IMR-90 (cell line): ENCODE measurements around the gene RUNDC1. TPM values are rescaled to one million over a fixed set of nuclear protein-coding genes. Genes with fewer than 3 reads are reported as not detected.

ENCODE experiments used
- ATAC-seq: fragments of 200-7000 bp; cut with Tn5 transposase; 2 replicates; pipeline ENCODE4 v1.9.1; 2020; ENCODE audit warnings: low read depth, mild to moderate bottlenecking, moderate library complexity
- BruUV-seq: library from RNA; stranded (reverse); fragments of 400-500 nt; replicated peaks from 2 replicates; lab custom pipeline; 2021; lab: Mats Ljungman, UMichigan
- CTCF ChIA-PET: fragments of 300-600 bp; formaldehyde crosslinking; extraction: SDS; loops from one replicate; lab custom pipeline; 2021; ENCODE audit warnings: antibody characterized with exemption; lab: Yijun Ruan, JAX
- POLR2A ChIA-PET: fragments of 300-600 bp; sonication (Branson Sonifier 250); formaldehyde crosslinking; loops from one replicate; lab custom pipeline; 2022; ENCODE audit warnings: antibody characterized with exemption; ENCODE audit not compliant: unreplicated experiment; lab: Charles Lee
- DNase-seq: peaks from one replicate; pipeline ENCODE4 v3.0.0; 2013
- H2AFZ ChIP-seq: replicated peaks from 2 replicates; pipeline ENCODE3; 2013; ENCODE audit warnings: low read length, mild to moderate bottlenecking; ENCODE audit not compliant: poor library complexity
- H2AK5ac ChIP-seq: 2 replicates; pipeline ENCODE4 v1.6.1; 2013; ENCODE audit warnings: low read depth, low read length, inconsistent platforms
- H2AK9ac ChIP-seq: replicated peaks from 2 replicates; pipeline ENCODE3; 2013; ENCODE audit warnings: mild to moderate bottlenecking, low read depth, low read length, moderate library complexity; ENCODE audit not compliant: poor library complexity
- H2BK120ac ChIP-seq: 2 replicates; pipeline ENCODE4 v1.6.1; 2013; ENCODE audit warnings: low read depth, low read length, inconsistent platforms
- H2BK15ac ChIP-seq: 3 replicates; pipeline ENCODE4 v1.6.1; 2013; ENCODE audit warnings: low read depth, low read length, inconsistent platforms
- H2BK20ac ChIP-seq: 2 replicates; pipeline ENCODE4 v1.6.1; 2013; ENCODE audit warnings: low read depth, mild to moderate bottlenecking, inconsistent platforms, low read length, moderate library complexity
- H2BK5ac ChIP-seq: 2 replicates; pipeline ENCODE4 v1.6.1; 2013; ENCODE audit warnings: mild to moderate bottlenecking, low read depth, low read length, inconsistent platforms; ENCODE audit not compliant: poor library complexity, severe bottlenecking
- H3K14ac ChIP-seq: replicated peaks from 2 replicates; pipeline ENCODE4 v1.6.1; 2013; ENCODE audit warnings: low read depth, low read length, inconsistent platforms
- H3K18ac ChIP-seq: 2 replicates; pipeline ENCODE4 v1.6.1; 2013; ENCODE audit warnings: low read depth, low read length, control low read depth
- H3K23ac ChIP-seq: 2 replicates; pipeline ENCODE4 v1.6.1; 2013; ENCODE audit warnings: low read depth, low read length, inconsistent platforms
- H3K27ac ChIP-seq: 2 replicates; pipeline ENCODE4 v1.5.1; 2013; ENCODE audit warnings: mild to moderate bottlenecking, control low read depth, low read length; ENCODE audit not compliant: insufficient read depth
- H3K27me3 ChIP-seq: 2 replicates; pipeline ENCODE4 v1.6.1; 2013; ENCODE audit warnings: low read length; ENCODE audit not compliant: control insufficient read depth, insufficient read depth
- H3K36me3 ChIP-seq: 2 replicates; pipeline ENCODE4 v1.6.1; 2013; ENCODE audit warnings: low read length, mixed read lengths; ENCODE audit not compliant: control insufficient read depth, insufficient read depth
- H3K4ac ChIP-seq: 2 replicates; pipeline ENCODE4 v1.6.1; 2013; ENCODE audit warnings: low read depth, low read length, inconsistent platforms
- H3K4me1 ChIP-seq: 2 replicates; pipeline ENCODE4 v1.6.1; 2013; ENCODE audit warnings: low read length, mixed read lengths; ENCODE audit not compliant: control insufficient read depth, insufficient read depth
- H3K4me2 ChIP-seq: 2 replicates; pipeline ENCODE4 v1.6.1; 2013; ENCODE audit warnings: low read depth, mild to moderate bottlenecking, control low read depth, low read length, moderate library complexity
- H3K4me3 ChIP-seq: 2 replicates; pipeline ENCODE4 v1.5.1; 2013; ENCODE audit warnings: low read depth, mild to moderate bottlenecking, control low read depth, low read length, moderate library complexity; ENCODE audit not compliant: insufficient read depth
- H3K56ac ChIP-seq: 2 replicates; pipeline ENCODE4 v1.6.1; 2013; ENCODE audit warnings: low read length, inconsistent platforms; ENCODE audit not compliant: insufficient read depth; ENCODE audit errors: extremely low read depth
- H3K79me1 ChIP-seq, 2 experiments: 2 replicates each; pipeline ENCODE4 v1.6.1; 2013; ENCODE audit warnings: low read length in 2 of 2, inconsistent platforms in 1 of 2, low read depth in 1 of 2
- H3K9ac ChIP-seq: 2 replicates; pipeline ENCODE4 v1.6.1; 2013; ENCODE audit warnings: low read depth, low read length, control low read depth
- H3K9me1 ChIP-seq: 2 replicates; pipeline ENCODE4 v1.6.1; 2013; ENCODE audit warnings: low read length, inconsistent platforms; ENCODE audit not compliant: insufficient read depth
- H3K9me3 ChIP-seq: 2 replicates; pipeline ENCODE4 v1.6.1; 2013; ENCODE audit warnings: low read length; ENCODE audit not compliant: control insufficient read depth, insufficient read depth
- H4K20me1 ChIP-seq: 2 replicates; pipeline ENCODE4 v1.6.1; 2013; ENCODE audit warnings: low read length, inconsistent platforms; ENCODE audit not compliant: insufficient read depth
- H4K5ac ChIP-seq: 2 replicates; pipeline ENCODE4 v1.6.1; 2013; ENCODE audit warnings: mild to moderate bottlenecking, low read depth, low read length, control low read depth
- H4K8ac ChIP-seq, 2 experiments: 2 replicates each; pipeline ENCODE4 v1.6.1; 2013; ENCODE audit warnings: low read depth in 2 of 2, low read length in 2 of 2, control low read depth in 1 of 2, inconsistent platforms in 1 of 2
- H4K91ac ChIP-seq: 2 replicates; pipeline ENCODE4 v1.6.1; 2013; ENCODE audit warnings: low read depth, low read length, inconsistent platforms; ENCODE audit not compliant: insufficient read depth
- BHLHE40 ChIP-seq: fragments of 150-350 bp; IDR thresholded peaks from 2 replicates; pipeline ENCODE4 v1.6.1; 2016; ENCODE audit warnings: mild to moderate bottlenecking, low read depth, low read length
- CEBPB ChIP-seq: IDR thresholded peaks from 2 replicates; pipeline ENCODE4 v1.6.1; 2012; ENCODE audit warnings: low read depth, low read length, improper control_type of control experiment
- CTCF ChIP-seq: conservative IDR thresholded peaks from 2 replicates; pipeline ENCODE4 v1.5.1; 2012; ENCODE audit warnings: mild to moderate bottlenecking, low read depth, low read length, improper control_type of control experiment
- ELK1 ChIP-seq: fragments of 150-350 bp; IDR thresholded peaks from 2 replicates; pipeline ENCODE4 v1.6.1; 2016; ENCODE audit warnings: low read depth, mild to moderate bottlenecking, low read length, moderate library complexity, borderline replicate concordance
- FOS ChIP-seq: fragments of 150-350 bp; IDR thresholded peaks from 2 replicates; pipeline ENCODE4 v1.6.1; 2016; ENCODE audit warnings: low read depth, low read length
- MAFK ChIP-seq: IDR thresholded peaks from 2 replicates; pipeline ENCODE4 v1.6.1; 2012; ENCODE audit warnings: low read depth, low read length, improper control_type of control experiment
- MAZ ChIP-seq: IDR thresholded peaks from 2 replicates; pipeline ENCODE4 v1.6.1; 2012; ENCODE audit warnings: low read depth, mild to moderate bottlenecking, low read length, improper control_type of control experiment, moderate library complexity, borderline replicate concordance
- MXI1 ChIP-seq: IDR thresholded peaks from 2 replicates; pipeline ENCODE4 v1.6.1; 2012; ENCODE audit warnings: low read depth, mild to moderate bottlenecking, low read length, moderate library complexity, borderline replicate concordance
- NFE2L2 ChIP-seq: fragments of 150-350 bp; IDR thresholded peaks from 2 replicates; pipeline ENCODE4 v1.6.1; 2016; ENCODE audit warnings: low read depth, mild to moderate bottlenecking, low read length
- POLR2A ChIP-seq: IDR thresholded peaks from 2 replicates; pipeline ENCODE4 v1.6.1; 2012; ENCODE audit warnings: mild to moderate bottlenecking, low read depth, low read length
- RAD21 ChIP-seq: IDR thresholded peaks from 2 replicates; pipeline ENCODE4 v1.6.1; 2012; ENCODE audit warnings: low read length, improper control_type of control experiment
- RCOR1 ChIP-seq: IDR thresholded peaks from 2 replicates; pipeline ENCODE4 v1.6.1; 2012; ENCODE audit warnings: mild to moderate bottlenecking, low read length, improper control_type of control experiment; ENCODE audit not compliant: insufficient replicate concordance
- RFX5 ChIP-seq: IDR thresholded peaks from 2 replicates; pipeline ENCODE4 v1.8.0; 2012; ENCODE audit warnings: low read depth, mild to moderate bottlenecking, low read length, moderate library complexity
- SMC3 ChIP-seq: fragments of 150-350 bp; IDR thresholded peaks from 2 replicates; pipeline ENCODE4 v1.6.1; 2016; ENCODE audit warnings: low read depth, mild to moderate bottlenecking, antibody characterized with exemption, low read length, moderate library complexity
- USF2 ChIP-seq: fragments of 150-350 bp; IDR thresholded peaks from 2 replicates; pipeline ENCODE4 v1.6.1; 2017; ENCODE audit warnings: mild to moderate bottlenecking, antibody characterized with exemption, low read length, low read depth
- WGBS, 2 experiments: methylation state at CpG; one replicate each; pipeline versions ENCODE4 v1.1.5 to v1.1.7; 2013; ENCODE audit warnings: missing lambda C conversion rate in 2 of 2; ENCODE audit not compliant: insufficient read length in 1 of 2; ENCODE audit errors: extremely low coverage in 2 of 2; 5-methylcytosine and 5-hydroxymethylcytosine counted together
- dilution Hi-C: fragments of 300-500 bp; cut with HindIII; formaldehyde crosslinking; loops from one replicate; pipeline ENCODE4 v1.14.3; 2018; ENCODE audit warnings: low sequenced_read_pairs; ENCODE audit not compliant: unreplicated experiment
- in situ Hi-C: fragments of 300-500 bp; cut with MboI; formaldehyde crosslinking; loops from 3 replicates; pipeline ENCODE4 v1.14.3; 2019; ENCODE audit warnings: low sequenced_read_pairs, inconsistent platforms, mixed read lengths
- intact Hi-C: fragments of 100-400 bp; cut with micrococcal nuclease; formaldehyde crosslinking; loops from 2 replicates; pipeline ENCODE4 v1.10.0; 2022
- polyA plus RNA-seq, 3 experiments: library from polyadenylated mRNA; depleted of rRNA; stranded (reverse); fragments of >200 nt; gene quantifications; 2 replicates each; pipeline ENCODE4 v1.2.3, GENCODE V29; 2012; ENCODE audit warnings: low replicate concordance in 1 of 3
- total RNA-seq: library from RNA; depleted of rRNA; stranded (reverse); fragments of >200 nt; gene quantifications from 2 replicates; pipeline ENCODE4 v1.2.3, GENCODE V29; 2012

RUNDC1 gene
- total and polyA plus RNA-seq, 2 of the 4 experiments (the other 2 are of a cell fraction) = 7.0 to 7.9 TPM

GRCh38 chr17:43025766-43026537, 45.6 kb downstream of the RUNDC1 start:
- intact Hi-C loops = loop anchor here (2.0 kb wide), 1 partner anchor 313 kb away; no protein-coding TSS in a partner anchor
- POLR2A ChIA-PET = no interaction called here
- no peak overlapping the region for H3K14ac ChIP-seq
- TF ChIP-seq BHLHE40 (no peak), POLR2A (no peak), MAFK (no peak), MAZ (no peak), RAD21 (no peak), NFE2L2 (no peak), SMC3 (no peak), MXI1 (no peak), CTCF (no peak), RFX5 (no peak), ELK1 (no peak), RCOR1 (no peak), FOS (no peak), CEBPB (no peak), USF2 (no peak)

More at GRCh38 chr17:43025766-43026537, 45.6 kb downstream of the RUNDC1 start:
- no peak overlapping the region for H2BK15ac ChIP-seq
- no peak overlapping the region for H2BK120ac ChIP-seq
- no peaks in the 10 kb centered on the region for H4K20me1 ChIP-seq
- H3K27me3 ChIP-seq = peaks cover 4% of the 10 kb centered on the region; the same call in 1 of the 2 replicates
- no TSS peak for BruUV-seq
- no peak overlapping the region for H4K91ac ChIP-seq
- H4K8ac ChIP-seq = no peak overlapping the region
- no peak overlapping the region for H3K4ac ChIP-seq
- no peaks in the 10 kb centered on the region; the same call in 1 of the 2 replicates for H3K9me1 ChIP-seq
- no peak overlapping the region for H3K27ac ChIP-seq
- H3K79me1 ChIP-seq = peaks cover 0 to 9% of the 10 kb centered on the region in 2 experiments; a peak in 3 of 4 replicates
- no peak overlapping the region for H2BK5ac ChIP-seq
- H3K36me3 ChIP-seq = no peaks in the 10 kb centered on the region
- no peak overlapping the region for H2BK20ac ChIP-seq
- H3K18ac ChIP-seq = no peak overlapping the region
- H3K4me2 ChIP-seq = no peak overlapping the region
- no peak overlapping the region for H2AK5ac ChIP-seq
- H4K5ac ChIP-seq = no peak overlapping the region
- no peak overlapping the region for H3K4me3 ChIP-seq
- in situ Hi-C loops (loop anchor here (5.0 kb wide), 1 partner anchor 146 kb away; the partner anchor contains the start of gene NBR1), dilution Hi-C loops (no loop called here)
- no peak overlapping the region for H3K56ac ChIP-seq
- no peak overlapping the region for H3K9ac ChIP-seq
- peaks cover 4% of the 10 kb centered on the region; the same call in 1 of the 2 replicates for H3K4me1 ChIP-seq
- ATAC-seq (no peak), DNase-seq (no peak)
- H3K23ac ChIP-seq = no peak overlapping the region
- peak overlapping the region; percentile 78 for H2AK9ac ChIP-seq
- WGBS, 2 experiments = 67% methylated on average over 10 of the region's 16 CpGs; no CpG with 5 or more reads in 1 of the 2 experiments
- no peaks in the 10 kb centered on the region for H3K9me3 ChIP-seq
- no peak overlapping the region for H2AFZ ChIP-seq
- CTCF ChIA-PET = no interaction called here
